Testis (tissue), 3 donors: ENCODE measurements around the gene RNF31. TPM values are rescaled to one million over a fixed set of nuclear protein-coding genes. Genes with fewer than 3 reads are reported as not detected.

ENCODE experiments used
- DNase-seq: peaks from one replicate; pipeline ENCODE4 v3.0.0-alpha.2; 2019
- H3K27ac ChIP-seq, 2 donors: fragments of 200-600 bp; sonication (generic); one replicate each; pipeline ENCODE4 v1.5.1; 2019
- H3K27me3 ChIP-seq: fragments of 200-600 bp; sonication (generic); one replicate; pipeline ENCODE4 v1.5.1; 2019
- H3K36me3 ChIP-seq: fragments of 200-600 bp; sonication (generic); one replicate; pipeline ENCODE4 v1.5.1; 2017; ENCODE audit warnings: low read depth; ENCODE audit errors: missing control alignments
- H3K4me1 ChIP-seq: fragments of 200-600 bp; sonication (generic); one replicate; pipeline ENCODE4 v1.5.1; 2019
- H3K4me3 ChIP-seq, 2 donors: fragments of 200-600 bp; sonication (generic); one replicate each; pipeline ENCODE4 v1.5.1; 2017 to 2019
- H3K9me3 ChIP-seq: fragments of 200-600 bp; sonication (generic); one replicate; pipeline ENCODE4 v1.5.1; 2017
- POLR2A ChIP-seq: fragments of 450-650 bp; IDR thresholded peaks from one replicate; pipeline ENCODE4 v1.6.1; 2017; ENCODE audit warnings: antibody characterized with exemption, mild to moderate bottlenecking, moderate library complexity
- WGBS, 2 donors: methylation state at CpG; one replicate each; pipeline ENCODE4 v1.1.5; 2018; 5-methylcytosine and 5-hydroxymethylcytosine counted together
- intact Hi-C: fragments of 100-400 bp; cut with DNase I; formaldehyde crosslinking; loops from one replicate; pipeline ENCODE4 v1.15.1; 2023; ENCODE audit warnings: low total_unique reads
- polyA plus RNA-seq: library from polyadenylated mRNA; stranded (reverse); fragments of 350-450 nt; fragmentation: Illumina TruSeq; extraction: RNeasy Lipid Tissue Mini Kit (QIAGEN cat#74804); gene quantifications from one replicate; pipeline ENCODE4 v1.2.3, GENCODE V29; 2014; ENCODE audit warnings: low read depth, low replicate concordance; ENCODE audit not compliant: insufficient read depth
- total RNA-seq, 2 donors: library from RNA; depleted of rRNA; stranded (reverse); fragments of >200 nt; gene quantifications; one replicate each; pipeline ENCODE4 v1.2.3, GENCODE V29; 2016
- TF ChIP-seq, protein P1 (sequence below), 3 experiments: fragments of 450-650 bp in 2 of 3; fragments of 200-600 bp in 1 of 3; sonication (generic) in 1 of 3; IDR thresholded peaks; one replicate each; pipeline ENCODE4 v1.5.1; 2016 to 2019; ENCODE audit warnings: antibody characterized with exemption in 3 of 3, mild to moderate bottlenecking in 2 of 3, moderate library complexity in 1 of 3

RNF31 gene
- total and polyA plus RNA-seq, 3 donors from 2014 or later = 71.0 to 96.8 (median 94.5) TPM

DNA sequence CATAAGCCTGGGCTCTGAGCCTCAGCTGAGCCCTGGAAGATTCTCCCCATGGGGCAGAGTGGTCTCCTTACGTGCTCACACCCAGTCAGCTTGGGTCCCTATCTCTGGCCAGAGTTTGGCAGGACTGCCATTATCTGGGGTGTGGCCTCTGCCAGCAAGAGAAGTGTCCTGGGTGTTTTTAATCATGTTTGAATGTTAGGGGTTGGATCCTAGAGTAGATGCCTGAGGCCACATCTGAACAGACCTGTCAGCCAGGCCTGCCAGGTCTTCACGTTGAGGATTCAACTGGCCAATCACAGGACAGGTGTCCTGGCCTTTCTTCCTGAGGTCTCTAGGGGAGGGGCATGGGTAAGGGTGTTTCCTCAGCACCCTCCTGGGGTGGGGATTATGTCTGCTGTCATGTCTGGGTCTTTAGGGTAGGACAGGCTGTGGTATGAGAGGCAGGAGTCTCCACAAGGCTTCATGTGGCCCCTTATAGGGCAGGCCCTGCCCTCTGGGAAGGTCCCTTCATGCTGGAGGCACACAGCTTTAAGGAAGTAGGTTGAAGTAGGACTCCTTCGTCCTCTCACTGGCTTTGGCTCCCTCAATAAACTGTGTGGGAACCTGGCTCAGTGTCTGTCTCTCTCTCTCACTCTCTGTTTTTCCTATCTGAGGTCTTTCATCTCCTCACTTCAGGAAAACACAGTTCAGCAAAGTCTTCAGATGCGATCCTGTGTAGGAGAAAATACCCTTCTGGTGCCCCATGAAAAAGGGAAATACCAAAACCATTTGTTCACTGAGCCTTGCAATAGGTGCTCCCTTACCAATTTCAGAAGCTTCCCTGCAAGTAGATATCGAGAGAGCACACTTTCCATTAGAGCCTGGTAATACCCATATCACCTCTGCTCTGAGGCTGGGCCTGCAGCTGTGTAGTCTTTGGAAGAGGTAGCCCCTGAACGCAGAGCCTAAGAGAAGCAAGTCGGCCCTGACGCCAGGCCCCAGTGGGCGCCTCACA, 23.6 kb upstream of the RNF31 start:
- H3K27me3 ChIP-seq = no peaks in the 10 kb centered on the region
- no peaks in the 10 kb centered on the region for H3K9me3 ChIP-seq
- H3K4me1 ChIP-seq = no peaks in the 10 kb centered on the region
- WGBS, 2 donors = 84 to 91% methylated on average over 9 of the region's 9 CpGs
- intact Hi-C loops = no loop called here
- no peak overlapping the region for H3K27ac ChIP-seq
- no peak for TF ChIP-seq POLR2A
- TF ChIP-seq, protein P1, sequence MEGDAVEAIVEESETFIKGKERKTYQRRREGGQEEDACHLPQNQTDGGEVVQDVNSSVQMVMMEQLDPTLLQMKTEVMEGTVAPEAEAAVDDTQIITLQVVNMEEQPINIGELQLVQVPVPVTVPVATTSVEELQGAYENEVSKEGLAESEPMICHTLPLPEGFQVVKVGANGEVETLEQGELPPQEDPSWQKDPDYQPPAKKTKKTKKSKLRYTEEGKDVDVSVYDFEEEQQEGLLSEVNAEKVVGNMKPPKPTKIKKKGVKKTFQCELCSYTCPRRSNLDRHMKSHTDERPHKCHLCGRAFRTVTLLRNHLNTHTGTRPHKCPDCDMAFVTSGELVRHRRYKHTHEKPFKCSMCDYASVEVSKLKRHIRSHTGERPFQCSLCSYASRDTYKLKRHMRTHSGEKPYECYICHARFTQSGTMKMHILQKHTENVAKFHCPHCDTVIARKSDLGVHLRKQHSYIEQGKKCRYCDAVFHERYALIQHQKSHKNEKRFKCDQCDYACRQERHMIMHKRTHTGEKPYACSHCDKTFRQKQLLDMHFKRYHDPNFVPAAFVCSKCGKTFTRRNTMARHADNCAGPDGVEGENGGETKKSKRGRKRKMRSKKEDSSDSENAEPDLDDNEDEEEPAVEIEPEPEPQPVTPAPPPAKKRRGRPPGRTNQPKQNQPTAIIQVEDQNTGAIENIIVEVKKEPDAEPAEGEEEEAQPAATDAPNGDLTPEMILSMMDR (IDR thresholded peaks at IDR 0.05) = no peak
- H3K4me3 ChIP-seq = no peak overlapping the region
- DNase-seq = no peak
- no peaks in the 10 kb centered on the region for H3K36me3 ChIP-seq

DNA sequence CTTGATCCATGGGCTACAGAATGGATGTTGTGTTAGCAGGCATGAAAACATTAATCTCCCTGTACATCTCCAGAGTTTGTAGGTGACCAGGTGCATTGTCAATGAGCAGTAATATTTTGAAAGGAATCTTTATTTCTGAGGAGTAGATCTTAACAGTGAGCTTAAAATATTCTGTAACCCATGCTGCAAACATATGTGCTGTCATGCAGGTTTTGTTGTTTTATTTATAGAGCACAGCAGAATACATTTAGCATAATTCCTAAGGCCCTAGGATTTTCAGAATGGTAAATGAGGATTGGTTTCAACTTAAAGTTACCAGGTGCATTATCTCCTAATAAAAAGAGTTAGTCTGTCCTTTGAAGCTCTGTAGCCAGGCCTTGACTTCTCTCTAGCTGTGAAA, 20.4 kb upstream of the RNF31 start:
- intact Hi-C loops = no loop called here
- peaks cover 9% of the 10 kb centered on the region for H3K4me1 ChIP-seq
- no peak for DNase-seq
- TF ChIP-seq, protein P1 (IDR thresholded peaks at IDR 0.05) = no peak
- TF ChIP-seq POLR2A = no peak
- no peaks in the 10 kb centered on the region for H3K27me3 ChIP-seq
- H3K27ac ChIP-seq = no peak overlapping the region
- H3K9me3 ChIP-seq = no peaks in the 10 kb centered on the region
- H3K4me3 ChIP-seq = no peak overlapping the region
- no peaks in the 10 kb centered on the region for H3K36me3 ChIP-seq

GRCh38 chr14:24127673-24128072, 19.6 kb upstream of the RNF31 start:
- peaks cover 9% of the 10 kb centered on the region for H3K4me1 ChIP-seq
- no peak overlapping the region for H3K27ac ChIP-seq
- 86 to 96% methylated on average over 2 of the region's 2 CpGs for WGBS, 2 donors
- H3K4me3 ChIP-seq = no peak overlapping the region
- DNase-seq = no peak
- H3K27me3 ChIP-seq = no peaks in the 10 kb centered on the region
- intact Hi-C loops = no loop called here
- TF ChIP-seq, protein P1 (IDR thresholded peaks at IDR 0.05) = no peak
- no peak for TF ChIP-seq POLR2A
- no peaks in the 10 kb centered on the region for H3K36me3 ChIP-seq
- no peaks in the 10 kb centered on the region for H3K9me3 ChIP-seq

- Histone ChIP-seq H3K4me3 (no peak overlapping the region), H3K36me3 (no peaks in the 10 kb centered on the region), H3K27ac (no peak overlapping the region), H3K9me3 (no peaks in the 10 kb centered on the region), H3K27me3 (no peaks in the 10 kb centered on the region), H3K4me1 (peaks cover 9% of the 10 kb centered on the region)
- no peak for TF ChIP-seq POLR2A
- TF ChIP-seq, protein P1 (IDR thresholded peaks at IDR 0.05) = no peak
- no peak for DNase-seq
- intact Hi-C loops = no loop called here
- 88 to 90% methylated on average over 8 of the region's 8 CpGs for WGBS, 2 donors
Measured at GRCh38 chr14:24129410-24129998, 17.8 kb upstream of the RNF31 start.
